MM.1S (cell line): Measurements from ENCODE around the gene TPK1.

Experiments
- CTCF ChIP-seq: fragments of 300-600 bp; sonication (generic); IDR thresholded peaks from 2 replicates; pipeline ENCODE4 v1.5.1; 2016; ENCODE audit warnings: antibody characterized with exemption, low read length, mixed read lengths
- EZH2 ChIP-seq: fragments of 300-600 bp; sonication (generic); optimal IDR thresholded peaks from 2 replicates; pipeline ENCODE3; 2017; ENCODE audit warnings: low read depth, mild to moderate bottlenecking, antibody characterized with exemption, low read length, mixed read lengths
- EZH2phosphoT487 ChIP-seq: fragments of 300-600 bp; sonication (generic); IDR thresholded peaks from 2 replicates; pipeline ENCODE4 v1.6.1; 2018; ENCODE audit warnings: antibody characterized with exemption, low read length

- TF ChIP-seq CTCF: no peak
- no peak for TF ChIP-seq EZH2
- TF ChIP-seq EZH2phosphoT487: no peak
Observed at GRCh38 chr7:144414815-144415214, 421.0 kb downstream of the TPK1 start.
